Glutamatergic neuron (in vitro differentiated cells): ENCODE measurements around the gene CCDC172. TPM values are rescaled to one million over a fixed set of nuclear protein-coding genes. Genes with fewer than 3 reads are reported as not detected.

Source experiments
- DNase-seq: peaks from one replicate; pipeline ENCODE4 v3.0.0; 2022
- H3K27ac Mint-ChIP-seq: one replicate; pipeline ENCODE4 v1.8.0; 2020; ENCODE audit warnings: mild to moderate bottlenecking, mixed read lengths, inconsistent platforms; ENCODE audit not compliant: unreplicated experiment
- H3K27me3 Mint-ChIP-seq: one replicate; pipeline ENCODE4 v1.8.0; 2020; ENCODE audit warnings: mild to moderate bottlenecking, moderate library complexity, mixed read lengths, inconsistent platforms; ENCODE audit not compliant: unreplicated experiment
- H3K36me3 Mint-ChIP-seq: one replicate; pipeline ENCODE4 v1.8.0; 2020; ENCODE audit warnings: mild to moderate bottlenecking, mixed read lengths, inconsistent platforms; ENCODE audit not compliant: unreplicated experiment
- H3K4me1 Mint-ChIP-seq: one replicate; pipeline ENCODE4 v1.8.0; 2020; ENCODE audit warnings: mild to moderate bottlenecking, low read depth, mixed read lengths, inconsistent platforms; ENCODE audit not compliant: unreplicated experiment
- H3K4me3 Mint-ChIP-seq: one replicate; pipeline ENCODE4 v1.8.0; 2020; ENCODE audit warnings: mild to moderate bottlenecking, mixed read lengths, inconsistent platforms; ENCODE audit not compliant: unreplicated experiment
- H3K9me3 Mint-ChIP-seq: one replicate; pipeline ENCODE4 v1.8.0; 2020; ENCODE audit warnings: mild to moderate bottlenecking, moderate library complexity, mixed read lengths, inconsistent platforms; ENCODE audit not compliant: unreplicated experiment
- CTCF ChIP-seq: fragments of 200-600 bp; sonication (generic); IDR thresholded peaks from one replicate; pipeline ENCODE4 v1.5.0; 2021; ENCODE audit not compliant: partially characterized antibody, unreplicated experiment
- total RNA-seq: library from RNA; stranded (reverse); fragmentation: NEBNext Ultra II Directional; extraction: Animal tissue kit (Norgen Biotek cat#: 25700); gene quantifications from one replicate; pipeline ENCODE4 v1.2.1, GENCODE V29; 2021; ENCODE audit not compliant: unreplicated experiment

The CCDC172 gene
- total RNA-seq, 1 donor from 2014 or later, result not detected

- Mint-ChIP-seq H3K36me3 (no peaks in the 10 kb centered on the region), H3K4me3 (no peak overlapping the region), H3K9me3 (no peaks in the 10 kb centered on the region), H3K27ac (no peak overlapping the region), H3K27me3 (no peaks in the 10 kb centered on the region), H3K4me1 (no peaks in the 10 kb centered on the region)
- TF ChIP-seq CTCF, result no peak
- DNase-seq, result no peak
Measured at GRCh38 chr10:116402858-116403257, 78.6 kb downstream of the CCDC172 start.

GRCh38 chr10:116403740-116404250, 79.5 kb downstream of the CCDC172 start:
- no peaks in the 10 kb centered on the region for H3K9me3 Mint-ChIP-seq
- no peak for TF ChIP-seq CTCF
- no peaks in the 10 kb centered on the region for H3K4me1 Mint-ChIP-seq
- DNase-seq, result no peak
- H3K4me3 Mint-ChIP-seq, result no peak overlapping the region
- no peaks in the 10 kb centered on the region for H3K27me3 Mint-ChIP-seq
- no peaks in the 10 kb centered on the region for H3K36me3 Mint-ChIP-seq
- H3K27ac Mint-ChIP-seq, result no peak overlapping the region

- Mint-ChIP-seq H3K36me3 (no peaks in the 10 kb centered on the region), H3K27me3 (no peaks in the 10 kb centered on the region), H3K9me3 (no peaks in the 10 kb centered on the region), H3K4me1 (no peaks in the 10 kb centered on the region), H3K4me3 (no peak overlapping the region), H3K27ac (no peak overlapping the region)
- no peak for TF ChIP-seq CTCF
- no peak for DNase-seq
Measured at GRCh38 chr10:116408719-116409118, 84.5 kb downstream of the CCDC172 start.

- DNase-seq, result no peak
- TF ChIP-seq CTCF, result no peak
- no peaks in the 10 kb centered on the region for H3K36me3 Mint-ChIP-seq
Measured at GRCh38 chr10:116410351-116410750, 86.1 kb downstream of the CCDC172 start.

GRCh38 chr10:116417821-116418220, 93.6 kb downstream of the CCDC172 start:
- TF ChIP-seq CTCF, result no peak
- H3K27ac Mint-ChIP-seq, result no peak overlapping the region
- no peak for DNase-seq
- no peaks in the 10 kb centered on the region for H3K36me3 Mint-ChIP-seq
- H3K9me3 Mint-ChIP-seq, result no peaks in the 10 kb centered on the region
- no peak overlapping the region for H3K4me3 Mint-ChIP-seq
- H3K4me1 Mint-ChIP-seq, result no peaks in the 10 kb centered on the region
- H3K27me3 Mint-ChIP-seq, result no peaks in the 10 kb centered on the region

More at GRCh38 chr10:116410351-116410750, 86.1 kb downstream of the CCDC172 start:
- Mint-ChIP-seq H3K9me3 (no peaks in the 10 kb centered on the region), H3K4me3 (no peak overlapping the region), H3K27ac (no peak overlapping the region), H3K4me1 (no peaks in the 10 kb centered on the region), H3K27me3 (no peaks in the 10 kb centered on the region)
